Activated B cell treated with CpG ODN at 0.5 μM for 24 hours (primary cell): ENCODE data around the gene TMEM238L. TPM values are rescaled to one million over a fixed set of nuclear protein-coding genes. Genes with fewer than 3 reads are reported as not detected.

Source experiments
- ATAC-seq: fragments of 200-7000 bp; cut with Tn5 transposase; one replicate; pipeline ENCODE4 v1.10.0; 2021; ENCODE audit warnings: low read depth, mild to moderate bottlenecking, moderate library complexity
- CTCF ChIA-PET: fragments of 350-600 bp; sonication (Branson Sonifier 250); formaldehyde crosslinking; loops from one replicate; lab custom pipeline; 2021; ENCODE audit warnings: antibody characterized with exemption; lab: Charles Lee
- POLR2A ChIA-PET: fragments of 350-600 bp; sonication (Branson Sonifier 250); formaldehyde crosslinking; loops from one replicate; lab custom pipeline; 2021; ENCODE audit warnings: antibody characterized with exemption; lab: Charles Lee
- DNase-seq: peaks from one replicate; pipeline ENCODE4 v3.0.0; 2022
- H3K27ac Mint-ChIP-seq: one replicate; pipeline ENCODE4 v1.8.0; 2020; ENCODE audit warnings: mixed read lengths
- H3K27me3 Mint-ChIP-seq: one replicate; pipeline ENCODE4 v1.8.0; 2021; ENCODE audit warnings: mixed read lengths
- H3K36me3 Mint-ChIP-seq: one replicate; pipeline ENCODE4 v1.8.0; 2021; ENCODE audit warnings: low read depth, mixed read lengths
- H3K4me1 Mint-ChIP-seq: one replicate; pipeline ENCODE4 v1.8.0; 2021; ENCODE audit warnings: mixed read lengths
- H3K4me3 Mint-ChIP-seq: one replicate; pipeline ENCODE4 v1.8.0; 2020; ENCODE audit warnings: mild to moderate bottlenecking, mixed read lengths
- H3K9me3 Mint-ChIP-seq: one replicate; pipeline ENCODE4 v1.8.0; 2020; ENCODE audit warnings: mixed read lengths
- intact Hi-C: fragments of 100-400 bp; cut with micrococcal nuclease; formaldehyde crosslinking; loops from one replicate; pipeline ENCODE4 v1.15.1; 2024
- total RNA-seq: library from RNA; stranded (reverse); gene quantifications from 2 replicates; pipeline ENCODE4 v1.2.3, GENCODE V29; 2022
- TF ChIP-seq, protein P1 (sequence below): fragments of 200-600 bp; IDR thresholded peaks from one replicate; pipeline ENCODE4 v1.8.0; 2022; ENCODE audit warnings: antibody characterized with exemption, mild to moderate bottlenecking

TMEM238L gene
- total RNA-seq, 1 donor from 2014 or later: not detected

DNA sequence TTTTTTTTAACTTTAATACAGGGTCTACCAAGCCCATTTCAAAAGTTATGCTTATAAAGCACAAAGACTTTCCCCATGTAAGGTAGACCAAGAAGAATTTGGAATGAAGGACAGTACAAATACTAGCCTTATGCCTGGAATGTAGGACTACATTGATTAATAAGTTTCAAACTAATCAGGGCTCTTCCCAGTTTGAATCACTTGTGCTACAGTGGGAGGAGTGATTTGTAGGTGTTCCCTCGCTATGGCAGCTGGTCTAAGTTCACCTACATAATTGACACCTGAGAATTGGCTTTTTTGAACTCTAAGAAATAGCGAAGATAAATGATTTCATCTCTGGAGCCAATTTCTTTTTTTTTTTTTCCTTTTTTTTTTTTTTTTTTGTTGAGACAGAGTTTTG, 18.6 kb downstream of the TMEM238L start:
- H3K4me1 Mint-ChIP-seq: no peaks in the 10 kb centered on the region
- no peaks in the 10 kb centered on the region for H3K36me3 Mint-ChIP-seq
- no peak for DNase-seq
- ChIA-PET CTCF (no interaction called here), POLR2A (no interaction called here)
- H3K27ac Mint-ChIP-seq: no peak overlapping the region
- no peak for ATAC-seq
- TF ChIP-seq, protein P1, sequence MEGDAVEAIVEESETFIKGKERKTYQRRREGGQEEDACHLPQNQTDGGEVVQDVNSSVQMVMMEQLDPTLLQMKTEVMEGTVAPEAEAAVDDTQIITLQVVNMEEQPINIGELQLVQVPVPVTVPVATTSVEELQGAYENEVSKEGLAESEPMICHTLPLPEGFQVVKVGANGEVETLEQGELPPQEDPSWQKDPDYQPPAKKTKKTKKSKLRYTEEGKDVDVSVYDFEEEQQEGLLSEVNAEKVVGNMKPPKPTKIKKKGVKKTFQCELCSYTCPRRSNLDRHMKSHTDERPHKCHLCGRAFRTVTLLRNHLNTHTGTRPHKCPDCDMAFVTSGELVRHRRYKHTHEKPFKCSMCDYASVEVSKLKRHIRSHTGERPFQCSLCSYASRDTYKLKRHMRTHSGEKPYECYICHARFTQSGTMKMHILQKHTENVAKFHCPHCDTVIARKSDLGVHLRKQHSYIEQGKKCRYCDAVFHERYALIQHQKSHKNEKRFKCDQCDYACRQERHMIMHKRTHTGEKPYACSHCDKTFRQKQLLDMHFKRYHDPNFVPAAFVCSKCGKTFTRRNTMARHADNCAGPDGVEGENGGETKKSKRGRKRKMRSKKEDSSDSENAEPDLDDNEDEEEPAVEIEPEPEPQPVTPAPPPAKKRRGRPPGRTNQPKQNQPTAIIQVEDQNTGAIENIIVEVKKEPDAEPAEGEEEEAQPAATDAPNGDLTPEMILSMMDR: no peak
- intact Hi-C loops: no loop called here
- peaks cover 12% of the 10 kb centered on the region for H3K9me3 Mint-ChIP-seq
- H3K4me3 Mint-ChIP-seq: no peak overlapping the region
- H3K27me3 Mint-ChIP-seq: peaks cover 7% of the 10 kb centered on the region

DNA sequence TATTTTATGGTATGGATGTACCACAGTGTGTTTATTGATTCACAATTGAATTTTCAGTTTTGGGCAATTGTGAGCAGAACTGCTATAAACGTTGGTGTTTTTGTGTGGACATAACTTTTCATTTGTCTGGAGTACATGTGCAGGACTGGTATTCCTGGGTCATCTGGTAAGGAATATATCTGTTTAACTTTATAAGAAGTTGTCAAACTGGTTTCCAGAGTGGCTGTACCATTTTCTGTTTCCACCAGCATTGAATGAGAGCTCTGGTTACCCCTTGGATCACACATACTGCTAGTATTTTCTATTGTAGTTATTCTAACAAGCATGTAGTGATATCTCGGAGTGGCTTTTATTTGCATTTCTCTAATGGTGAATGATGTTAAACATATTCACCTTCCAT, 24.3 kb downstream of the TMEM238L start:
- H3K27ac Mint-ChIP-seq: no peak overlapping the region
- intact Hi-C loops: no loop called here
- no peak for DNase-seq
- H3K27me3 Mint-ChIP-seq: peaks cover 5% of the 10 kb centered on the region
- H3K4me1 Mint-ChIP-seq: peaks cover 3% of the 10 kb centered on the region
- peaks cover 12% of the 10 kb centered on the region for H3K9me3 Mint-ChIP-seq
- TF ChIP-seq, protein P1: no peak
- CTCF ChIA-PET: no interaction called here
- POLR2A ChIA-PET: no interaction called here
- H3K4me3 Mint-ChIP-seq: no peak overlapping the region
- ATAC-seq: no peak
- no peaks in the 10 kb centered on the region for H3K36me3 Mint-ChIP-seq

DNA sequence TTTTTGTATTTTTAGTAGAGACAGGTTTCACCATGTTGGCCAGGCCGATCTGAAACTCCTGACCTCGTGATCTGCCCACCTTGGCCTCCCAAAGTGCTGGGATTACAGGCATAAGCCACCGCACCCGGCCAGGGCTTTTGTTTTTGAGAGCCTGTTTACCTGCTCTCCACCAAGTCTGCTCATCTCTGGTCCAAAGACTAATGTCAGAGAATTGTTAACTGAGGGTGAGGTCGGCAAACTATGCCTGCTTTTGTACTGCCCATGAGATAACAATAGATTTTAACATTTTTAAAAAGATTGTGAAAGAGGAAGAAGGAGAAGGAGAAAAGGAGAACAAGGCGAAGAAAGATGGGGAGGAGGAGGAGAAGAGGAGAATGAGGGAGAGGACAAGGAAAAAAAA, 26.0 kb downstream of the TMEM238L start:
- CTCF ChIA-PET: no interaction called here
- DNase-seq (no peak), ATAC-seq (no peak)
- Mint-ChIP-seq H3K27ac (no peak overlapping the region), H3K4me1 (peaks cover 3% of the 10 kb centered on the region), H3K4me3 (no peak overlapping the region), H3K9me3 (peaks cover 5% of the 10 kb centered on the region), H3K27me3 (peaks cover 2% of the 10 kb centered on the region), H3K36me3 (no peaks in the 10 kb centered on the region)
- POLR2A ChIA-PET: no interaction called here
- intact Hi-C loops: no loop called here
- TF ChIP-seq, protein P1: no peak

DNA sequence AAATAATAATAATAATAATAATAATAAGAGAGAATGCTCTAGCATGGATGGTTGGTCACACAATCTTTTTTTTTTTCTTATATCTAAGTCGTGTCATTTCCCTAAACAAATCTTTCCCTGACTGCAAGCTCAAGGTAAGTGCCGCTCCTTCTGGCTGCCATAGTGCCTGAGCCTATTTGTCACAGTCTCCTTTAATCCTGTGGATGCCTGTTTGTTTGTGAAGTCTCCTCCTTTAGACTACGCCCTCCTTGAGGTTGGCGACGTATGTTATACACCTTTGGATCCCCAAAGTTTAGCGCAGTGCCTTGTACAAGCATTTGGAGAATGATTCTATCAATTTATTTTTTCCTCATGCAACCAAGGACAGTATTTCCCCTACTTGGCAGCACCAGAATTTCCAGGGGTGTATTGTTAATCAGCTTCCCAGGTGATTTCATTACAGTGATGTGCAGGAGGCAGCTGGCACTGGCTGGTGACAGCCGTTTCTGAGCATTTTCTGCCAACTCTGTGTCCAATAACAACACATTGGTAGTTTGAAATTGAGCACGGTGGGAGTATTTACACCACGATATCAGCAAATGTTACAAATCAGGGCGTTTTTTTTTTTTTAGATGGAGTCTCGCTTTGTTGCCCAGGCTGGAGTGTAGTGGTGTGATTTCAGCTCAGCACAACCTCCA, 26.6 kb downstream of the TMEM238L start:
- intact Hi-C loops: no loop called here
- ATAC-seq: no peak
- POLR2A ChIA-PET: no interaction called here
- no peak for DNase-seq
- no peaks in the 10 kb centered on the region for H3K36me3 Mint-ChIP-seq
- peaks cover 4% of the 10 kb centered on the region for H3K9me3 Mint-ChIP-seq
- H3K27me3 Mint-ChIP-seq: no peaks in the 10 kb centered on the region
- TF ChIP-seq, protein P1: no peak
- CTCF ChIA-PET: no interaction called here
- H3K4me1 Mint-ChIP-seq: peaks cover 3% of the 10 kb centered on the region
- no peak overlapping the region for H3K4me3 Mint-ChIP-seq
- H3K27ac Mint-ChIP-seq: no peak overlapping the region

DNA sequence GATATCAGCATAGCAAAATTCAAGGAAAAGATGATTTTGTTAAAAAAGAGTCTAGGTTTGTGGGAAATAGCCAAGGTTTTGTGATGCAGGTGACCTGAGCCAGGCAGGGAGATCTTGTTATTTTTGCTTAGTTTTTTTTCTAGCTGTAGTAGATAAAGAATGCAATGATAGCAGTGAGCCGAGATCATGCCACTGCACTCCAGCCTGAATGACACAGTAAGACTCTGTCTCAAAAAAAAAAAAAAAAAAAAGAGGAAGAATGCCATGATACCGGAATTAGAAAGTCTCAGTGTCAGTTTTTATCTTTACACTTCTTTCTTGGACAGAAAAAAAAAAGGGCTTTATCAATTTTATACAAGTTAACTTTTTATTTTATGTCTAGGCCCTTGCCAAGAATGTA, 27.5 kb downstream of the TMEM238L start:
- intact Hi-C loops: no loop called here
- POLR2A ChIA-PET: no interaction called here
- Mint-ChIP-seq H3K36me3 (no peaks in the 10 kb centered on the region), H3K4me3 (no peak overlapping the region), H3K27me3 (no peaks in the 10 kb centered on the region), H3K4me1 (peaks cover 3% of the 10 kb centered on the region), H3K9me3 (peaks cover 9% of the 10 kb centered on the region), H3K27ac (no peak overlapping the region)
- no peak for ATAC-seq
- TF ChIP-seq, protein P1: no peak
- DNase-seq: no peak
- CTCF ChIA-PET: no interaction called here
